Mucosa of stomach (tissue), 1 donor: ENCODE results near the gene ZNRF1.

Experiments
- H3K27me3 ChIP-seq: one replicate; pipeline ENCODE4 v1.7.0; 2013; ENCODE audit warnings: mild to moderate bottlenecking, low read length; ENCODE audit not compliant: control insufficient read depth, insufficient read depth
- H3K36me3 ChIP-seq: one replicate; pipeline ENCODE4 v1.7.0; 2013; ENCODE audit warnings: low read length; ENCODE audit not compliant: control insufficient read depth, insufficient read depth
- H3K4me1 ChIP-seq: one replicate; pipeline ENCODE4 v1.7.0; 2013; ENCODE audit warnings: mild to moderate bottlenecking, low read length; ENCODE audit not compliant: control insufficient read depth, insufficient read depth
- H3K4me3 ChIP-seq: one replicate; pipeline ENCODE4 v1.7.0; 2013; ENCODE audit warnings: low read length
- H3K9ac ChIP-seq: one replicate; pipeline ENCODE4 v1.7.0; 2013; ENCODE audit warnings: mild to moderate bottlenecking, low read length, moderate library complexity
- H3K9me3 ChIP-seq: one replicate; pipeline ENCODE4 v1.7.0; 2013; ENCODE audit warnings: mild to moderate bottlenecking, low read length, moderate library complexity; ENCODE audit not compliant: control insufficient read depth
- donor health status: Pancreatic carcinoma.

The ZNRF1 gene

GRCh38 chr16:75068085-75069031 is 69.5 kb downstream of the ZNRF1 start:
- Histone ChIP-seq H3K9ac (no peak overlapping the region), H3K36me3 (no peaks in the 10 kb centered on the region), H3K27me3 (no peaks in the 10 kb centered on the region), H3K4me3 (no peak overlapping the region), H3K4me1 (peaks cover 77% of the 10 kb centered on the region), H3K9me3 (no peaks in the 10 kb centered on the region)

DNA sequence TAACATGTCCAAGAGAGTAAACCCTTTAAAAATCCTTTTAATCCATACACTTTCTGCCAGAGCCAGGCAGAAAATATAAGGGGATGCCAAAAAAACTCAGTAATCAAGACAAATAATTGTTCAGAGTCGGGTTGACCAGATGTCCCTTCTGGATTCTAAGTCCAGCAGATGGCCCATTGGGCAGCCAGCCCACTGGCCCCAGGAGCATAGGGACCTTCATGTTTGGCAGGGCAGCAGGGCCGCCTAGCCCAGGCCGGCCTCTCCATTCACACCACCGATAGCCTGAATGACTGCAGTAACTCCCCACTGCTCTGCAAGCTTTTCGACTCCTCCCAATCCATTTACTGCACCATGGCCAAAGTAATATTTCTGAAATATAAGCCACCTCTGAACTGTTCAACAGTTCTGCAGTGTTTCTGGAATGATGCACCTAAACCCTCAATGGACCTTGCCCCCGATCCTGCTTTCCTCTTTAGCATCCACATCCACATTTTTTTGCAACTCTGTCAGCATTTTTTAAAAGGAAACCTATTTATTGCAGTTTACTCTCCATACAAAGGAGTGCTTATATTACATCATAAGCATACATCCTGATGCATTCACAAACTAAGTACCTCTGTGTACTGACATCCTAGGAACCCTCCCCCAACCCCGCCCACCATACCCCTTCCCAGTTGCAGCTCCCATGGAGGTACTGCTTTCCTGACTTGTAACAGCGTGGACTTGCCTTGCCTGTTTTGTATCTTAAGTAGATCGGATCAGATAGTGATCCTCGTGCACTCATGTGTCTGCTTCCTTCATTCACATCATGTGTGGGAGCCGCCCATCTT is 71.4 kb downstream of the ZNRF1 start:
- no peak overlapping the region for H3K9ac ChIP-seq
- H3K36me3 ChIP-seq, result no peaks in the 10 kb centered on the region
- H3K4me1 ChIP-seq, result peaks cover 61% of the 10 kb centered on the region

GRCh38 chr16:75071621-75072020 is 72.8 kb downstream of the ZNRF1 start:
- H3K9me3 ChIP-seq, result no peaks in the 10 kb centered on the region
- H3K9ac ChIP-seq, result no peak overlapping the region
- no peaks in the 10 kb centered on the region for H3K27me3 ChIP-seq
- no peak overlapping the region for H3K4me3 ChIP-seq
- no peaks in the 10 kb centered on the region for H3K36me3 ChIP-seq
- H3K4me1 ChIP-seq, result peaks cover 59% of the 10 kb centered on the region

More for the DNA sequence above, 71.4 kb downstream of the ZNRF1 start:
- H3K4me3 ChIP-seq, result no peak overlapping the region
- H3K9me3 ChIP-seq, result no peaks in the 10 kb centered on the region
- H3K27me3 ChIP-seq, result no peaks in the 10 kb centered on the region

DNA sequence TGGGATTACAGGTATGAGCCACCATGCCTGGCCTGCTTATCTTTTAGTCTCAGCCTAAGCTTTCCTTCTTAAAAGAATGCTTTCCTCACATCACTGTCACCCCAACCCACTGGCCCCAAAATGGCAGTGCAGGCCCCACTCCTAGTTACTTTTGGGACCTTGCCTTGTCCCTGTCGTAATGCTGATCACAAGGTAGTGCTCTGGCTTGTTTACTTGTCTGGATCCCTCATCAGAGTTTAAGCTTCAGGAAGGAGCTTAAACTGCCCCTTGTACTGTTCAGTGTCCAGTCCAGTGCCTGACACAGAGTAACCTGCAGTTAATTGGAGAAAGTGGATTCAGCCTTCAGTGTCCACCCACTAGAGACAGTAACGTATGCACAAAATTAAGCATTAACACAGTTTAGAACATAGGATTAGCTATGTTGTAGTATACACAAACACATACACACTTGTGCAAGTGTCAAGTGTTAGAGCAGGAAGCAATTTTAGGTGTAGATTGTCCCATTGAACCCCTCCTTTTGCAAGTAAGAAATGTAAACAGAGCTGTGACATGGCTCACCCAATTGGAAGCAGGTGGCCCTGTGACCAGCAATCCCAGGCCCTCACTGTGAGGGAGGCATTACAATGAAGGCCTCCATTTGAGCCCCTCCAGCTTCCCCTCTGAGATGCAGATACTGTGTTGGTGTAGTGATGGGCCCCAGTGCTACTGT is 73.6 kb downstream of the ZNRF1 start:
- Histone ChIP-seq H3K4me3 (no peak overlapping the region), H3K9ac (no peak overlapping the region), H3K27me3 (no peaks in the 10 kb centered on the region), H3K36me3 (no peaks in the 10 kb centered on the region), H3K9me3 (no peaks in the 10 kb centered on the region), H3K4me1 (peaks cover 54% of the 10 kb centered on the region)

DNA sequence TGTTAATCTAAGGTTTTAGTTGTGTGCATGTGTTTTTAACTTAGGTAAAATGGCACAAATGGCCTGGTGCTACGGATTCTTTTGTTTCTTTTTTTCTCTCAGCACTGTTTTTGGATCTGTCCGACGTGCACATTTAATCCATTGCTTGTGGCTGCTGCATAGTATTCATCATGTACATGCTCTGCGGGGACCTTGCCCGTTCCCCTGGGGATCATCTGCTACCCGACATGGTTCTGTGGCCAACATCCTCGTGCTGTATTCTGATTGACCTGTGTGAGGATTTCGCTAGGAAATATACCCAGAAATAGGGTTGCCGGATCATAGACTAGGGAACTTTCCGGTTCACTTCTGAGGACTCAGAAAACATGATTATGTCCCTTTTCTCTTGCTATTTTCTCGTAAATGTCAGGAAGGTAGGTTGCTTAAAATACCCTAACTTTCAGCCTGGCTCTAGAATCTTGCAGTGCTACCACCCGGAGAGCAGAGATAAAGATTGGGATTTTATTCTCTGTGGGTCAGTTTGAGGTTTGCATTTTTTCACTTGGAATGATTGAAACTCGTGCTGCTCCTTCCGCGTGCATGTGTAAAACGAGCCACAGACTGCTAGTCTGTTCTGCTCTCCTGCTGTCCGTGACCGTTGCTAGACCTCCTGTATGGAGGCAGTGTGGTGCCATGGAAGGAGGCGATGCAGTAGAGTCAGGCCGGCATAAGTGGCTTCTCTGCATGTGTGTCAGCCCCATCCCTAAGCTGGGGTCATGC is 74.9 kb downstream of the ZNRF1 start:
- H3K4me3 ChIP-seq, result no peak overlapping the region
- H3K36me3 ChIP-seq, result no peaks in the 10 kb centered on the region
- H3K9ac ChIP-seq, result no peak overlapping the region
- no peaks in the 10 kb centered on the region for H3K27me3 ChIP-seq
- no peaks in the 10 kb centered on the region for H3K9me3 ChIP-seq
- peaks cover 46% of the 10 kb centered on the region for H3K4me1 ChIP-seq

- Histone ChIP-seq H3K9me3 (no peaks in the 10 kb centered on the region), H3K4me3 (no peak overlapping the region), H3K9ac (no peak overlapping the region), H3K27me3 (no peaks in the 10 kb centered on the region), H3K4me1 (peaks cover 45% of the 10 kb centered on the region), H3K36me3 (no peaks in the 10 kb centered on the region)
These were observed 75.5 kb downstream of the ZNRF1 start for GRCh38 chr16:75074304-75074793.

DNA sequence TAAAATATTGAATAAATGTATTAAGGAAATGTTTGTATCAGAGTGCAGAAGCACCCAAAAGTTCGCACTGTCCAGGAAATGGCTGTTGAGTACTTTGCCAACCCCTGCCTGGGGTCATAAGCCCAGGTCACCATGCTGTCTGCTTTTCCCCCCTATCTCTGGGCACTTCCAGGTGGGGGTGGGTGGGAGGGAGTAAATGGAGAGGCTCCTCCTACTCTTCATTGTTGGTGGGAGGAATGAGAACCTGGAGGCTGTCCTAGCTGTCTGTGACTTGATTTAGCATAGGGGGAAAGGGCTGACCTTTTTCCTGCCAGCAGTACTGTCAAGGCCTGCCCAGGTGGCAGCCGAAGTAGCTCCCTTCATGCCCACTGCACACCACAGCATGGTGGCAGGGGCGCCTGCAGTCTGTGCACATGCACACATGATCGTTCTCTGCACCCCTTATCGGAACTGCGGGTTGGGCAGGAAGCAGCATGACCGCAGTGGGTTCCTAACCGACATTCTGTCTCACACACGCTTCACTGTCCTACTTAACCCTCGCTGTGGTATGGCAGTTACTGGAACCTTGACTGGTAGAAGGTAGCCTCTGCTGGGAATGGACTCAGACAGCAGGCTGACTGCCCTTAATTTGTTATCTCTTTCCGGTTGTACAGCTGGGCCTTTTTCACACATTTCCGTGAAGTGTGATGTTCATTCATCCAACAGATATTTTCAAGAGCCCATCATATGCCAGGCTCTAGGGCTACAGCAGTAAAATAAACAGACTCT is 76.3 kb downstream of the ZNRF1 start:
- H3K9me3 ChIP-seq, result no peaks in the 10 kb centered on the region
- H3K4me3 ChIP-seq, result no peak overlapping the region
- peaks cover 39% of the 10 kb centered on the region for H3K4me1 ChIP-seq
- no peaks in the 10 kb centered on the region for H3K36me3 ChIP-seq
- H3K27me3 ChIP-seq, result no peaks in the 10 kb centered on the region
- H3K9ac ChIP-seq, result peak overlapping the region; percentile 9

GRCh38 chr16:75075688-75076268 is 77.0 kb downstream of the ZNRF1 start:
- H3K9me3 ChIP-seq, result no peaks in the 10 kb centered on the region
- peaks cover 32% of the 10 kb centered on the region for H3K4me1 ChIP-seq
- no peaks in the 10 kb centered on the region for H3K36me3 ChIP-seq
- no peaks in the 10 kb centered on the region for H3K27me3 ChIP-seq
- H3K4me3 ChIP-seq, result no peak overlapping the region
- H3K9ac ChIP-seq, result peak overlapping the region; percentile 9

DNA sequence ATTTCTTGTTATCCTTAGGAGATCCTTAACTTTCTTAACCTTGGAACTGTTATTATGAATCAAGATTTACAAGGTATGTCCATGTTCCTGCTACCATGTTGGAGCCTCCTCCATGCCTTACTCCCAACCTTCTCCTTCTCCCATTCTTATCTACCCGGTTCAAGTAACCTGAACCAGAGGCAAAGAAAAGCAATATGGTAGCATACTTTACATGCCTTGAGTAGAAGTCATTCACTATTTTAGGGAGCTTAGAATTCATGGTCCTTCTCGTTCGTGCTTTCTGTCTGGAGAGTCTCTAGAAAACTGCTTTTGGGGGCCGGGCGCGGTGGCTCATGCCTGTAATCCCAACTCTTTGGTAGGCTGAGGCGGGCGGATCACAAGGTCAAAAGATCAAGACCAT is 80.1 kb downstream of the ZNRF1 start:
- Histone ChIP-seq H3K4me3 (no peak overlapping the region), H3K9me3 (no peaks in the 10 kb centered on the region), H3K4me1 (peaks cover 19% of the 10 kb centered on the region), H3K36me3 (no peaks in the 10 kb centered on the region), H3K9ac (no peak overlapping the region), H3K27me3 (no peaks in the 10 kb centered on the region)

GRCh38 chr16:75079346-75079926 is 80.6 kb downstream of the ZNRF1 start:
- Histone ChIP-seq H3K4me1 (peaks cover 20% of the 10 kb centered on the region), H3K9me3 (no peaks in the 10 kb centered on the region), H3K4me3 (no peak overlapping the region), H3K27me3 (no peaks in the 10 kb centered on the region), H3K36me3 (no peaks in the 10 kb centered on the region), H3K9ac (no peak overlapping the region)
